GM19023 (cell line): ENCODE data around the gene ACADSB.

Experiments used
- ATAC-seq: cut with Tn5 transposase; IDR thresholded peaks from one replicate; pipeline ENCODE4 v1.9.1; 2021; ENCODE audit warnings: mild to moderate bottlenecking, moderate library complexity; ENCODE audit not compliant: unreplicated experiment

ACADSB gene

GRCh38 chr10:123001370-123001769 lies 7.4 kb upstream of the ACADSB start:
- ATAC-seq = no peak

- ATAC-seq = no peak
Observed at GRCh38 chr10:123004298-123004697, 4.5 kb upstream of the ACADSB start.

- peak; percentile 36 for ATAC-seq
Observed at GRCh38 chr10:123007558-123008354, 1.1 kb upstream of the ACADSB start.

- ATAC-seq = peak; percentile 30
Observed at GRCh38 chr10:123009105-123009820, 457 bp downstream of the ACADSB start.

- ATAC-seq = no peak
Observed at GRCh38 chr10:123011987-123012386, 3.2 kb downstream of the ACADSB start.

- ATAC-seq = no peak
Observed at GRCh38 chr10:123013456-123014419, 4.9 kb downstream of the ACADSB start.

GRCh38 chr10:123014772-123015171 lies 6.0 kb downstream of the ACADSB start:
- ATAC-seq = no peak

- no peak for ATAC-seq
Observed at GRCh38 chr10:123016228-123016627, 7.4 kb downstream of the ACADSB start.

GRCh38 chr10:123017421-123018165 lies 8.8 kb downstream of the ACADSB start:
- ATAC-seq = no peak

GRCh38 chr10:123018531-123018930 lies 9.7 kb downstream of the ACADSB start:
- ATAC-seq = no peak

- ATAC-seq = no peak
Observed at GRCh38 chr10:123019264-123019663, 10.5 kb downstream of the ACADSB start.

- no peak for ATAC-seq
Observed at GRCh38 chr10:123019941-123020703, 11.3 kb downstream of the ACADSB start.

GRCh38 chr10:123021517-123021916 lies 12.7 kb downstream of the ACADSB start:
- no peak for ATAC-seq

- no peak for ATAC-seq
Observed at GRCh38 chr10:123024540-123024939, 15.7 kb downstream of the ACADSB start.

GRCh38 chr10:123026302-123026701 lies 17.5 kb downstream of the ACADSB start:
- no peak for ATAC-seq

- no peak for ATAC-seq
Observed at GRCh38 chr10:123027861-123028260, 19.1 kb downstream of the ACADSB start.

GRCh38 chr10:123031124-123031523 lies 22.3 kb downstream of the ACADSB start:
- no peak for ATAC-seq

- no peak for ATAC-seq
Observed at GRCh38 chr10:123034332-123034731, 25.5 kb downstream of the ACADSB start.

- no peak for ATAC-seq
Observed at GRCh38 chr10:123035467-123036086, 26.8 kb downstream of the ACADSB start.
